Activated CD8-positive, alpha-beta memory T cell treated with anti-CD3 and anti-CD28 coated beads, Interleukin-2, amount 50 U/mL, for 48 hours (primary cell): ENCODE measurements around the gene MAP4K2.
A peak's percentile ranks its signal among the peaks of the same experiment; 100 is the strongest.

ENCODE experiments used
- DNase-seq: peaks from one replicate; pipeline ENCODE4 v3.0.0-alpha.2; 2020

MAP4K2 gene

GRCh38 chr11:64767344-64768299 lies 35.4 kb downstream of the MAP4K2 start:
- peak; percentile 95 for DNase-seq

GRCh38 chr11:64766881-64767280 lies 36.1 kb downstream of the MAP4K2 start:
- DNase-seq: no peak

GRCh38 chr11:64765851-64766665 lies 37.0 kb downstream of the MAP4K2 start:
- no peak for DNase-seq

- no peak for DNase-seq
These were observed 37.6 kb downstream of the MAP4K2 start for GRCh38 chr11:64765291-64765850.

GRCh38 chr11:64764753-64765152 lies 38.3 kb downstream of the MAP4K2 start:
- DNase-seq: no peak

GRCh38 chr11:64764040-64764611 lies 38.9 kb downstream of the MAP4K2 start:
- no peak for DNase-seq

GRCh38 chr11:64763526-64764039 lies 39.4 kb downstream of the MAP4K2 start:
- no peak for DNase-seq

- DNase-seq: no peak
These were observed 40.1 kb downstream of the MAP4K2 start for GRCh38 chr11:64762674-64763525.

- no peak for DNase-seq
These were observed 40.7 kb downstream of the MAP4K2 start for GRCh38 chr11:64762277-64762673.

GRCh38 chr11:64760759-64761420 lies 42.1 kb downstream of the MAP4K2 start:
- no peak for DNase-seq

GRCh38 chr11:64759722-64760719 lies 43.0 kb downstream of the MAP4K2 start, which contains the start of gene PYGM:
Gene PYGM (minus strand): TSS chr11:64759974. CDS start chr11:64759898, 76 bp downstream.
- no peak for DNase-seq

GRCh38 chr11:64759131-64759721 lies 43.8 kb downstream of the MAP4K2 start:
- no peak for DNase-seq

- no peak for DNase-seq
These were observed 44.5 kb downstream of the MAP4K2 start for GRCh38 chr11:64758330-64759079.

- no peak for DNase-seq
These were observed 45.3 kb downstream of the MAP4K2 start for GRCh38 chr11:64757549-64758329.

GRCh38 chr11:64755681-64756361 lies 47.2 kb downstream of the MAP4K2 start:
- DNase-seq: no peak

GRCh38 chr11:64754919-64755662 lies 47.9 kb downstream of the MAP4K2 start:
- DNase-seq: no peak
